ENCODE results near the gene PSMF1. TPM values are rescaled to one million over a fixed set of nuclear protein-coding genes. Genes with fewer than 3 reads are reported as not detected.
A peak's percentile ranks its signal among the peaks of the same experiment; 100 is the strongest.

The PSMF1 gene
- total and polyA plus RNA-seq, 2 of the 13 experiments (the other 11 are each of a cell fraction or from before 2014, with no cell fraction given), result 82.5 to 86.0 TPM

GRCh38 chr20:1102016-1102415, 16.4 kb upstream of the PSMF1 start:
- Histone ChIP-seq H3K9ac (ENCODE audit: insufficient read depth, low read depth, low read length) (no peak overlapping the region), H3K9me3 (ENCODE audit: low read length) (no peaks in the 10 kb centered on the region), H3K27me3 (ENCODE audit: control insufficient read depth in 1 of 2, insufficient read depth in 2 of 2, low read length in 2 of 2) (no peaks in the 10 kb centered on the region), H3K27ac (ENCODE audit: extremely low read length, insufficient read depth, low read length) (no peak overlapping the region), H3K4me1 (ENCODE audit: insufficient read depth, low read length) (no peaks in the 10 kb centered on the region), H4K20me1 (ENCODE audit: insufficient read depth, low read length) (no peaks in the 10 kb centered on the region), H3K79me2 (ENCODE audit: insufficient read depth, low read length) (no peaks in the 10 kb centered on the region), H3K4me3 (replicated peaks in 1 of 3; ENCODE audit: insufficient read depth in 1 of 3, low read depth in 2 of 3, low read length in 3 of 3) (no peak overlapping the region), H3K4me2 (ENCODE audit: low read depth, low read length) (no peak overlapping the region), H3K36me3 (replicated peaks in 1 of 2; ENCODE audit: control insufficient read depth in 1 of 2, insufficient read depth in 2 of 2, low read length in 2 of 2) (no peaks in the 10 kb centered on the region), H2AFZ (ENCODE audit: low read length) (no peak overlapping the region)
- CTCF ChIA-PET (ENCODE audit: low intra/inter-chr PET ratio, low total read pairs), result no interaction called here
- no TSS peak for BruUV-seq (replicated peaks)
- in situ Hi-C loops (cut with HindIII; ENCODE audit: extremely low pct_ligation_motif_present, low pct_unique_long_range_greater_than_20kb), result loop anchor here (10.0 kb wide), 1 partner anchor 287 kb away; no protein-coding TSS in a partner anchor
- intact Hi-C loops (cut with micrococcal nuclease; ENCODE audit: unreplicated experiment), result no loop called here
- DNase-seq (ENCODE audit: low spot score) (no peak), FAIRE-seq (no peak), ATAC-seq (no peak)
- TF ChIP-seq ZNF317 (CRISPR knock-in tag; IDR thresholded peaks at IDR 0.05) (peak; percentile 97), ELF4 (CRISPR knock-in tag; IDR thresholded peaks at IDR 0.05; ENCODE audit: borderline replicate concordance) (no peak)
- POLR2A ChIA-PET, result no interaction called here

GRCh38 chr20:1103751-1104150, 14.7 kb upstream of the PSMF1 start:
- 56% methylated on average over 3 of the region's 3 CpGs for WGBS (ENCODE audit: low lambda C conversion rate)
- Histone ChIP-seq H3K79me2 (ENCODE audit: insufficient read depth, low read length) (no peaks in the 10 kb centered on the region), H3K9ac (ENCODE audit: insufficient read depth, low read depth, low read length) (no peak overlapping the region), H3K27ac (ENCODE audit: extremely low read length, insufficient read depth, low read length) (no peak overlapping the region), H3K4me2 (ENCODE audit: low read depth, low read length) (no peak overlapping the region), H3K4me1 (ENCODE audit: insufficient read depth, low read length) (no peaks in the 10 kb centered on the region), H3K36me3 (replicated peaks in 1 of 2; ENCODE audit: control insufficient read depth in 1 of 2, insufficient read depth in 2 of 2, low read length in 2 of 2) (no peaks in the 10 kb centered on the region), H4K20me1 (ENCODE audit: insufficient read depth, low read length) (no peaks in the 10 kb centered on the region), H2AFZ (ENCODE audit: low read length) (no peak overlapping the region), H3K27me3 (ENCODE audit: control insufficient read depth in 1 of 2, insufficient read depth in 2 of 2, low read length in 2 of 2) (no peaks in the 10 kb centered on the region), H3K9me3 (ENCODE audit: low read length) (no peaks in the 10 kb centered on the region), H3K4me3 (replicated peaks in 1 of 3; ENCODE audit: insufficient read depth in 1 of 3, low read depth in 2 of 3, low read length in 3 of 3) (no peak overlapping the region)
- in situ Hi-C loops (cut with HindIII; ENCODE audit: extremely low pct_ligation_motif_present, low pct_unique_long_range_greater_than_20kb), result loop anchor here (10.0 kb wide), 1 partner anchor 289 kb away; no protein-coding TSS in a partner anchor
- CTCF ChIA-PET (ENCODE audit: low intra/inter-chr PET ratio, low total read pairs), result no interaction called here
- no TSS peak for BruUV-seq (replicated peaks)
- intact Hi-C loops (cut with micrococcal nuclease; ENCODE audit: unreplicated experiment), result no loop called here
- DNase-seq (ENCODE audit: low spot score) (no peak), ATAC-seq (no peak), FAIRE-seq (no peak)
- POLR2A ChIA-PET, result interaction anchor here (0.5 kb wide), 1 partner anchor 35 kb away, joined by 4 read pairs; no protein-coding TSS in a partner anchor
- TF ChIP-seq LRRFIP1 (CRISPR knock-in tag; conservative IDR thresholded peaks at IDR 0.05), result no peak
- TF ChIP-seq, protein P1, sequence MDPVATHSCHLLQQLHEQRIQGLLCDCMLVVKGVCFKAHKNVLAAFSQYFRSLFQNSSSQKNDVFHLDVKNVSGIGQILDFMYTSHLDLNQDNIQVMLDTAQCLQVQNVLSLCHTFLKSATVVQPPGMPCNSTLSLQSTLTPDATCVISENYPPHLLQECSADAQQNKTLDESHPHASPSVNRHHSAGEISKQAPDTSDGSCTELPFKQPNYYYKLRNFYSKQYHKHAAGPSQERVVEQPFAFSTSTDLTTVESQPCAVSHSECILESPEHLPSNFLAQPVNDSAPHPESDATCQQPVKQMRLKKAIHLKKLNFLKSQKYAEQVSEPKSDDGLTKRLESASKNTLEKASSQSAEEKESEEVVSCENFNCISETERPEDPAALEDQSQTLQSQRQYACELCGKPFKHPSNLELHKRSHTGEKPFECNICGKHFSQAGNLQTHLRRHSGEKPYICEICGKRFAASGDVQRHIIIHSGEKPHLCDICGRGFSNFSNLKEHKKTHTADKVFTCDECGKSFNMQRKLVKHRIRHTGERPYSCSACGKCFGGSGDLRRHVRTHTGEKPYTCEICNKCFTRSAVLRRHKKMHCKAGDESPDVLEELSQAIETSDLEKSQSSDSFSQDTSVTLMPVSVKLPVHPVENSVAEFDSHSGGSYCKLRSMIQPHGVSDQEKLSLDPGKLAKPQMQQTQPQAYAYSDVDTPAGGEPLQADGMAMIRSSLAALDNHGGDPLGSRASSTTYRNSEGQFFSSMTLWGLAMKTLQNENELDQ (CRISPR knock-in tag; IDR thresholded peaks at IDR 0.05; ENCODE audit: borderline replicate concordance), result no peak
- TF ChIP-seq ZNF598 (CRISPR knock-in tag; IDR thresholded peaks at IDR 0.05; ENCODE audit: borderline replicate concordance), result no peak
- no peak for TF ChIP-seq JUND (CRISPR knock-in tag; IDR thresholded peaks at IDR 0.05)
- TF ChIP-seq, protein P2, sequence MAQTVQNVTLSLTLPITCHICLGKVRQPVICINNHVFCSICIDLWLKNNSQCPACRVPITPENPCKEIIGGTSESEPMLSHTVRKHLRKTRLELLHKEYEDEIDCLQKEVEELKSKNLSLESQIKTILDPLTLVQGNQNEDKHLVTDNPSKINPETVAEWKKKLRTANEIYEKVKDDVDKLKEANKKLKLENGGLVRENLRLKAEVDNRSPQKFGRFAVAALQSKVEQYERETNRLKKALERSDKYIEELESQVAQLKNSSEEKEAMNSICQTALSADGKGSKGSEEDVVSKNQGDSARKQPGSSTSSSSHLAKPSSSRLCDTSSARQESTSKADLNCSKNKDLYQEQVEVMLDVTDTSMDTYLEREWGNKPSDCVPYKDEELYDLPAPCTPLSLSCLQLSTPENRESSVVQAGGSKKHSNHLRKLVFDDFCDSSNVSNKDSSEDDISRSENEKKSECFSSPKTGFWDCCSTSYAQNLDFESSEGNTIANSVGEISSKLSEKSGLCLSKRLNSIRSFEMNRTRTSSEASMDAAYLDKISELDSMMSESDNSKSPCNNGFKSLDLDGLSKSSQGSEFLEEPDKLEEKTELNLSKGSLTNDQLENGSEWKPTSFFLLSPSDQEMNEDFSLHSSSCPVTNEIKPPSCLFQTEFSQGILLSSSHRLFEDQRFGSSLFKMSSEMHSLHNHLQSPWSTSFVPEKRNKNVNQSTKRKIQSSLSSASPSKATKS (CRISPR knock-in tag; IDR thresholded peaks at IDR 0.05), result no peak
- peak; percentile 61 to 72 for TF ChIP-seq MAFK (conservative IDR thresholded peaks at IDR 0.05 in 1 of 2, IDR thresholded peaks at IDR 0.05 in 1 of 2; ENCODE audit: low read length in 2 of 2)
- TF ChIP-seq, protein P3, sequence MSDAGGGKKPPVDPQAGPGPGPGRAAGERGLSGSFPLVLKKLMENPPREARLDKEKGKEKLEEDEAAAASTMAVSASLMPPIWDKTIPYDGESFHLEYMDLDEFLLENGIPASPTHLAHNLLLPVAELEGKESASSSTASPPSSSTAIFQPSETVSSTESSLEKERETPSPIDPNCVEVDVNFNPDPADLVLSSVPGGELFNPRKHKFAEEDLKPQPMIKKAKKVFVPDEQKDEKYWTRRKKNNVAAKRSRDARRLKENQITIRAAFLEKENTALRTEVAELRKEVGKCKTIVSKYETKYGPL (CRISPR knock-in tag; IDR thresholded peaks at IDR 0.05), result no peak
- no peak for TF ChIP-seq SAP130 (CRISPR knock-in tag; IDR thresholded peaks at IDR 0.05; ENCODE audit: low read depth)
- TF ChIP-seq TSC22D2 (CRISPR knock-in tag; IDR thresholded peaks at IDR 0.05; ENCODE audit: borderline replicate concordance), result no peak
